NCI-H2107 treated with DMSO at 0.1 percent for 48 hours (cell line): ENCODE measurements around the gene PPARD.
A peak's percentile ranks its signal among the peaks of the same experiment; 100 is the strongest.
"Not testable (repeated sequence)": the region's sequence is repeated elsewhere in the genome, so short reads cannot be mapped to it uniquely, and the experiment has no call there.

Source experiments
- DNase-seq: peaks from one replicate; lab custom pipeline; 2025; ENCODE audit not compliant: unreplicated experiment; lab: John Stamatoyannopoulos, UW

Gene PPARD

GRCh38 chr6:35342258-35343091 is at the start of gene PPARD:
PPARD (plus strand) TSS chr6:35342558; CDS start chr6:35411088, 68,530 bp downstream.
- peak; percentile 69 for DNase-seq

- DNase-seq, result no peak
Measured at GRCh38 chr6:35293681-35294080, 48.7 kb upstream of the PPARD start.

- no peak for DNase-seq
Measured at GRCh38 chr6:35294308-35294945, 47.9 kb upstream of the PPARD start.

- DNase-seq, result no peak
Measured at GRCh38 chr6:35295036-35295435, 47.3 kb upstream of the PPARD start.

GRCh38 chr6:35295521-35296315 is 46.6 kb upstream of the PPARD start:
- DNase-seq, result no peak

GRCh38 chr6:35296931-35297600 is 45.3 kb upstream of the PPARD start:
- no peak for DNase-seq

GRCh38 chr6:35297601-35298481 is 44.5 kb upstream of the PPARD start, which contains the start of gene DEF6:
DEF6 (plus strand) TSS chr6:35297818; CDS start chr6:35297857, 39 bp downstream.
- peak; percentile 69 for DNase-seq

- DNase-seq, result no peak
Measured at GRCh38 chr6:35298625-35299140, 43.7 kb upstream of the PPARD start.

GRCh38 chr6:35299674-35300073 is 42.7 kb upstream of the PPARD start:
- DNase-seq, result no peak

- no peak for DNase-seq
Measured at GRCh38 chr6:35300848-35301247, 41.5 kb upstream of the PPARD start.

GRCh38 chr6:35302604-35303241 is 39.6 kb upstream of the PPARD start:
- DNase-seq, result no peak

GRCh38 chr6:35304299-35304698 is 38.1 kb upstream of the PPARD start:
- DNase-seq, result no peak

- DNase-seq, result no peak
Measured at GRCh38 chr6:35305117-35305516, 37.2 kb upstream of the PPARD start.

- not testable (repeated sequence) for DNase-seq
Measured at GRCh38 chr6:35307138-35307537, 35.2 kb upstream of the PPARD start.

GRCh38 chr6:35308543-35308942 is 33.8 kb upstream of the PPARD start:
- not testable (repeated sequence) for DNase-seq

- DNase-seq, result no peak
Measured at GRCh38 chr6:35309611-35310264, 32.6 kb upstream of the PPARD start.

- DNase-seq, result no peak
Measured at GRCh38 chr6:35310265-35310831, 32.0 kb upstream of the PPARD start.

- no peak for DNase-seq
Measured at GRCh38 chr6:35311390-35312075, 30.8 kb upstream of the PPARD start.
